ENCODE data around the gene CD109.

The CD109 gene

DNA sequence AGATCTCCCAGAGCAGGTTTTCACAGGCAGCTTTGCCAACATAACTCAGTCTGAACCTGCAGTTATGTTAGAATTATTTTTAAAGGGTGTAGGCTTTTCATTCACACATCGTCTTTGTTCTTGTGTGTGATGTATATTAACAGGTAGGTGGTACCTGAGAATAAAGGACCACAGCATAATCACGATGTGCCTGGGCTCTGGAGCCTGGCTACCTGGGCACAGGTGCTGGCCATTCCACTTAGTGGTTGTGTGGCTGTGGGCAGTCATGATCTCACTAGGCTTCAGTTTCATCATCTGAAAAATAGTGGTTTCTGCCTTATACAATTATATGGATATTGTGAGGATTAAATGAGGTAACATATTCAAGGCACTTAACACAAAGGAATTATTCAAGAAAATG lies 6.4 kb downstream of the CD109 start:
- DNase-seq (ENCODE audit: low read depth in 2 of 2): no peak
- TF ChIP-seq CTCF (IDR thresholded peaks at IDR 0.05; ENCODE audit: low read depth, low read length): no peak
- H3K4me3 ChIP-seq (replicated peaks in 1 of 2; ENCODE audit: low read depth in 2 of 2, low read length in 2 of 2): no peak overlapping the region

GRCh38 chr6:73703466-73703865 lies 7.5 kb downstream of the CD109 start:
- TF ChIP-seq CTCF (IDR thresholded peaks at IDR 0.05; ENCODE audit: low read depth, low read length): no peak
- no peak for DNase-seq (ENCODE audit: low read depth in 2 of 2)
- no peak overlapping the region for H3K4me3 ChIP-seq (replicated peaks in 1 of 2; ENCODE audit: low read depth in 2 of 2, low read length in 2 of 2)

DNA sequence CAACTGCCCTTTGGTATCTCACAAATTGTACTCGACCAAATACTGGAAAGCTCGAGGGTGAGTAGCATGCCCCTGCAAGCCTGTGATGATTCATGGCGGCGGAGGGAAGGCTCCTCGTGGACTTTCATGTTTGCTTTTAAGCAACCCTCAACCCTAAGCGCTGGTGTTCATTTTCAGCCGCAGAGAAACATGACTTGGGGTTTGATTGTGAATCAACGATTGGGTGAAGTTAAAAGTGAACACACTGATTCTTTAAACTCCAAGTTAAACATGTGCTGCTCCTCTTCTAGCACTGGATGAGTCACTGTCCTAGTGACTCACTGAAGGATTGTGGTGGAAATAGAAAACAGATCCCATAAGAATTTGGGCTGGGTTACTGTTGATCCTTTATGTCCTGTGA lies 8.3 kb downstream of the CD109 start:
- DNase-seq (ENCODE audit: low read depth in 2 of 2): peak; percentile 73 to 96
- TF ChIP-seq CTCF (IDR thresholded peaks at IDR 0.05; ENCODE audit: low read depth, low read length): no peak
- H3K4me3 ChIP-seq (replicated peaks in 1 of 2; ENCODE audit: low read depth in 2 of 2, low read length in 2 of 2): peak overlapping the region in 1 of 2 donors; percentile 19

DNA sequence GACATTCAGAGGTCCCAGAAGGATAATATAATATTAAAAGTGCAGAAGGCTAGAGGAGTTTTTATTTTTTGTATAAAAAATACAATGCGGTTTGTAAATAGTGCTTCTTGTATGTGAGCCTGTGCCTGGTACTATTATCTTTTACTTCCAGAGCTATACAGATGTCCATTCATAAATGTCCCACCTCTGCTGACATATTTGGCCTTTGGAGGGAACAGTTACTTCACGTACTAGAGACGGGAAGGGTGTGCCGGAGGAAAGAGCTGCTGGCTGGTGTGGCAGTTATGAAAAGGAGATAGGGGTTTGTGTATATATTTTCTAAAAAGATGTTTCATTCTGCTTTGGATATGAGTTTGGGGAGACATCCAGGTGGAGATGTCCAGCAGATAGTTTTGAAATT lies 8.8 kb downstream of the CD109 start:
- H3K4me3 ChIP-seq (replicated peaks in 1 of 2; ENCODE audit: low read depth in 2 of 2, low read length in 2 of 2): no peak overlapping the region
- TF ChIP-seq CTCF (IDR thresholded peaks at IDR 0.05; ENCODE audit: low read depth, low read length): no peak
- DNase-seq (ENCODE audit: low read depth in 2 of 2): peak in 1 of 2 donors; percentile 35

- no peak overlapping the region for H3K4me3 ChIP-seq (replicated peaks in 1 of 2; ENCODE audit: low read depth in 2 of 2, low read length in 2 of 2)
- no peak for DNase-seq (ENCODE audit: low read depth in 2 of 2)
- no peak for TF ChIP-seq CTCF (IDR thresholded peaks at IDR 0.05; ENCODE audit: low read depth, low read length)
These were observed 11.0 kb downstream of the CD109 start for GRCh38 chr6:73706971-73707370.

DNA sequence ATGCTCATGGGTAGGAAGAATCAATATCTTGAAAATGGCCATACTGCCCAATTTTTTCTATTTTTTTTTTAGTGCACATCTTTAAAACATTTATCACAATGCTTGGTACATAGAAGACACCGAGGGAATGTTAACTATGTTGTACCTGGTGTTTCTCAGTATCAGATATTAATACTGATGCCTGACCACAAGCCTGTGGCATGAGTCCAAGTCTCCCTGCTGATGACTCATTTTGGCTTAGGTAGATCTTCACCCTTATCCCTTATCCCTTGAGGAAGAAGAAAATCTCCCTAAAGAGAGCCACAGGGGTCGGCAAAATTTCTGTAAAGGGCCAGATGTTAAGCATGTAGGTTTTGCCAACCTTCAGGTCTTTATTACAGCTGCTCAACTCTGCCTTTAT lies 14.5 kb downstream of the CD109 start:
- H3K4me3 ChIP-seq (replicated peaks in 1 of 2; ENCODE audit: low read depth in 2 of 2, low read length in 2 of 2): no peak overlapping the region
- TF ChIP-seq CTCF (IDR thresholded peaks at IDR 0.05; ENCODE audit: low read depth, low read length): no peak
- peak; percentile 42 to 71 for DNase-seq (ENCODE audit: low read depth in 2 of 2)

GRCh38 chr6:73710948-73711347 lies 14.9 kb downstream of the CD109 start:
- H3K4me3 ChIP-seq (replicated peaks in 1 of 2; ENCODE audit: low read depth in 2 of 2, low read length in 2 of 2): no peak overlapping the region
- TF ChIP-seq CTCF (IDR thresholded peaks at IDR 0.05; ENCODE audit: low read depth, low read length): no peak
- DNase-seq (ENCODE audit: low read depth in 2 of 2): no peak

Data from cardiac fibroblast (primary cell).